GM08714 (cell line): ENCODE data around the gene SEMA4A.

Experiments
- H3K4me3 ChIP-seq: fragments of 200-500 bp; sonication (Bioruptor generic); 2 replicates; pipeline ENCODE4 v1.5.1; 2014; ENCODE audit warnings: mild to moderate bottlenecking, low read length, inconsistent platforms
- ZNF274 ChIP-seq: IDR thresholded peaks from 2 replicates; pipeline ENCODE4 v1.6.1; 2012; ENCODE audit warnings: mild to moderate bottlenecking, low read depth, low read length

Gene SEMA4A

DNA sequence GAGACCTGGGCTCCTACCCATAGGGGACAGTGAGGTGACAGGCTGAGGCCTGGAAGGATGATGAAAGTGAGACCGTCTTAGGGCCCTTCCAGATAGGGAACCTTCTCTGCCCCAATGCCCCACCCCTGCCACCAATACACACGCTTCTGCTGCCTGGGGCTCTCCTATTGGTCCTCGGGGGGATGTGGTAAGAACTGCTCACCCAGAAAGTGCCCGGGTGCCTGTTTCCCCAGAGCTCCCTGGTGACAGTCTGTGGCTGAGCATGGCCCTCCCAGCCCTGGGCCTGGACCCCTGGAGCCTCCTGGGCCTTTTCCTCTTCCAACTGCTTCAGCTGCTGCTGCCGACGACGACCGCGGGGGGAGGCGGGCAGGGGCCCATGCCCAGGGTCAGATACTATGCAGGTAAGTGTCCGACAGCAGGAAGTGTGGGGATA lies 948 bp downstream of the SEMA4A start:
- H3K4me3 ChIP-seq = peak overlapping the region; percentile 62; the same call in 1 of the 2 replicates
- TF ChIP-seq ZNF274 = no peak

DNA sequence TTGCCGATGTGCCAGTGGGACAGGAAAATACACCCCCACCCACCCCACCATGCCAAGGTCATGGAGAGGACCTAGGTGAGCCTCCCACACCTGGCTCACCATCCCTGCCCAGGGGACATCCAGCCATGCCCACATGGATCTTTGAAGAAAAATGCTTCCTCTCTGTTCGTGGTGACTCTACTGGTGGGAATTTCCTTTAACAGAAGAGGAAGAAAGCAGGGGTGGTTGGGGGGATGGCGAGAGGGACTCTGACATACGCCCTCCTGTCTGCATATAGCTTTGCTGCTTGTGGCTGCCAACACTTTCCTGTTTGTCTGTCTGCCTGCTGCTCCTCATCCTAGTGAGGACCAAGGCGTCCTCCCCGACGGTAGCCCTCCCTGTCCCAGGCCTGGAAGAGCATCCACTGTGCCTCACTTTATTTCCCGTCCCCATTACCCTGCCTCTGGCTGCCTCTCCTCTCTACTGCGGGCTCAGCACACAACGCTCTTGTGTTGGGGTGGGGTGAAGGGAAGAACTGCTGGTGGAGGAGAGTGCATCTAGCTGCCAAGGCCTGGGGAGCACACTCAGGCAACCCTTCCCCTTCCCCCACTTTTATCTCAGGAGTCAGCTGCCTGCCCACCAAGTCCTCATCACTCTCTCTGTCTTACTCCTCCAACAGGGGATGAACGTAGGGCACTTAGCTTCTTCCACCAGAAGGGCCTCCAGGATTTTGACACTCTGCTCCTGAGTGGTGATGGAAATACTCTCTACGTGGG lies 2.5 kb downstream of the SEMA4A start:
- H3K4me3 ChIP-seq = peak overlapping the region; percentile 62; the same call in 1 of the 2 replicates
- TF ChIP-seq ZNF274 = no peak

GRCh38 chr1:156157506-156157905 lies 4.1 kb downstream of the SEMA4A start:
- TF ChIP-seq ZNF274 = no peak

DNA sequence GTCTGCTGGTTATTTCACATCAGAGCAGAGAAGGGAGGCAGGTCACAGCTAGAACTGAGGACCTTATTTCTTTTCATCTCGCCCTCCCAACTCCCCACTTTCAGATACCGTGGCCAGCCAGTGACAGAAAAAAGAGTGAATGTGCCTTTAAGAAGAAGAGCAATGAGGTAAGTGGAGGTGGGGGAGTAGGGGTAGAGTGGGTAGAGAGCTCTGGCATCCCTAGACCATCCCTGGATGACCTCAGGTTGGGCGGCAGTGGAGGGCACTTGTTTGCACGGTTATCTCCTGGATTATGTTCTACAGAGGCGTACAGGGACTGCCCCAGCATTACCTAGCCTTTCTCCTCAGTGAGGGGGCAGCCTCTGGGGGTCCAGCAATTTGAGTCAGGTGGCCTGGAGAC lies 4.6 kb downstream of the SEMA4A start:
- no peak for TF ChIP-seq ZNF274
- H3K4me3 ChIP-seq = no peak overlapping the region

More at GRCh38 chr1:156157506-156157905, 4.1 kb downstream of the SEMA4A start:
- H3K4me3 ChIP-seq = no peak overlapping the region

DNA sequence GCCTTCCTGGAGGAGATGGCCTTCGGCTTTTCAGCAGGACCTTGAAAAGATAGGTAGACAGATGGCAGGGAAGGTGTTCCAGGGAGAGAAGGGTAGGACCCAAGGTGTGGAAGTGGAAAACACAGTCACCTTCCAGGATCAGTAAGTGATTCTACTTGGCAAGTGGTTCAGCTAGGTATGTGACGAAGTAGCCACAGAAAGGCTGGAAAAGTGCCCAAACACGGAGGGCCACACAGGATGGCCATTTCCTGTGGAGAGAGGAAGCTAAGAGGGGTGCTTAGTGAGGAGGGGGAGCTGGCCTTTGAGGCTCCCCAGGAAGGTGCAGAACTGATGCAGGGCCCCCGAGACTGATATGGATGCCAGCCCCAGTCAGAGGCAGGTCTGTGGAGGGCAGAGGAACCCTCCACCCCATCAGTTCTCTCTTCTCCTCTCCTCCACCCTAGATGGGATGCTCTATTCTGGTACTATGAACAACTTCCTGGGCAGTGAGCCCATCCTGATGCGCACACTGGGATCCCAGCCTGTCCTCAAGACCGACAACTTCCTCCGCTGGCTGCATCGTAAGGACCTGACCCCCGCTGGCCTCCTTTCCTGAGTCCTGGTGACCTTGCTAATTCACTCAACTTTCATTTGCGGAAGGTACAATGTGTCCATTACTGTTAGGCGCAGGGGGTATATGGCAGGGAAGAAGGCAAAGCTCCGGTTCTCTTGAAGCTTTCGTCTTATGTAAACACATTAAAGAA lies 6.8 kb downstream of the SEMA4A start:
- TF ChIP-seq ZNF274 = no peak
- H3K4me3 ChIP-seq = no peak overlapping the region

- no peak for TF ChIP-seq ZNF274
Measured at GRCh38 chr1:156160743-156161171, 7.4 kb downstream of the SEMA4A start.

GRCh38 chr1:156162430-156163037 lies 9.1 kb downstream of the SEMA4A start:
- no peak for TF ChIP-seq ZNF274

More at GRCh38 chr1:156160743-156161171, 7.4 kb downstream of the SEMA4A start:
- H3K4me3 ChIP-seq = no peak overlapping the region

DNA sequence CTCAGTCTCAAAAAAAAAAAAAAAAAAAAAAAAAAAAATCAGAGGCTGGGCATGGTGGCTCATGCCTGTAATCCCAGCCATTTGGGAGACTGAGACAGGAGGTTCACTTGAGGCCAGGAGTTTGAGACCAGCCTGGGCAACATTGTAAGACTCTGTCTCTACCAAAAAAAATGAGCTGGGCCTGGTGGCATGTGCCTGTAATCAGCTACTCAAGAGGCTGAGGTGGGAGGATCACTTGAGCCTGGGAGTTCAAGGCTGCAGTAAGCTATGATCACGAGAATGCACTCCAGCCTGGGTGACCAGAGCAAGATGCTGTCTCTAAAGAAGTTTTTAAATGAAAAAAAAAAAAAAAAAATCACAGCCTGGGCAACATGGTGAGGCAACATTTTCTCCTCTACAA lies 10.3 kb downstream of the SEMA4A start:
- H3K4me3 ChIP-seq = no peak overlapping the region
- TF ChIP-seq ZNF274 = no peak

More at GRCh38 chr1:156162430-156163037, 9.1 kb downstream of the SEMA4A start:
- no peak overlapping the region for H3K4me3 ChIP-seq

- no peak overlapping the region for H3K4me3 ChIP-seq
- TF ChIP-seq ZNF274 = no peak
Measured at GRCh38 chr1:156164125-156164831, 10.9 kb downstream of the SEMA4A start.

DNA sequence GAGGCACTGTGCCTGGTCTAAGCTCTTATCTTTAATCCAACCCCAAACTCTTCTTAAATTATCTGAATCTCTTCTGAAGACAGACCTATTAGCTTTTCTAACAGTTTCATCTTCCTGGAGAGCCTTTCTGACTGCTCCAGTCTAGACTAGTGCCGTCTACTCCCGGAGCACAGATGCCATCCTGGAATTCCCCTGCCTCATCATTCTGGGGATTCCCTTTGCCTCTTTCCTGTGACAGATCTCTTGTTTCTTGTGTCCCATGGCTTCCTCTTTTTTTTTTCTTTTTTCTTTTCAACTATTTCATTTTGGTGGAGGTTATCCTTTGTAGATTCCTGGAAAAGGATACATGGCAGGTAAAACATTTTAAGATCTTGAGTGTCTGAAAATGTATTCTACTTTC lies 11.7 kb downstream of the SEMA4A start:
- no peak overlapping the region for H3K4me3 ChIP-seq
- TF ChIP-seq ZNF274 = no peak

DNA sequence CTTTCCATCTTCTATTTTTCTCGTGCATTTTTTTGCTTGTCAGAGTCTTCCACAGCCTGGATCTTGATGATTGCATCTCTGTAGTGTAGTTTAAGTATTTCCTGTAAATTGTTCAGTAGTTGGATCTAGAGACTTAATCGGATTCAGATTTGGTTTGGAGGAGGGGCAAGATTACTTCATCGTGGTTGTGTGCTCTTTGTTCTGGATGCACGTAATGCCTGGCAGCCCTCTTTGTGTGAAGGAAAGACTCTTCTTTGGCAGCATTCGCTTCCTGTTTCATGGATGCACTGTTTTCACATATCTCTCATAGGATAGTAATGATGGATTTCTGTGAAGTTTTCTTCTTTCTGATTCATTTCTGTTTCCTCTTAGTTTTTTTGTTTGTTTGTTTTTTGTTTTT lies 14.2 kb downstream of the SEMA4A start:
- TF ChIP-seq ZNF274 = no peak

DNA sequence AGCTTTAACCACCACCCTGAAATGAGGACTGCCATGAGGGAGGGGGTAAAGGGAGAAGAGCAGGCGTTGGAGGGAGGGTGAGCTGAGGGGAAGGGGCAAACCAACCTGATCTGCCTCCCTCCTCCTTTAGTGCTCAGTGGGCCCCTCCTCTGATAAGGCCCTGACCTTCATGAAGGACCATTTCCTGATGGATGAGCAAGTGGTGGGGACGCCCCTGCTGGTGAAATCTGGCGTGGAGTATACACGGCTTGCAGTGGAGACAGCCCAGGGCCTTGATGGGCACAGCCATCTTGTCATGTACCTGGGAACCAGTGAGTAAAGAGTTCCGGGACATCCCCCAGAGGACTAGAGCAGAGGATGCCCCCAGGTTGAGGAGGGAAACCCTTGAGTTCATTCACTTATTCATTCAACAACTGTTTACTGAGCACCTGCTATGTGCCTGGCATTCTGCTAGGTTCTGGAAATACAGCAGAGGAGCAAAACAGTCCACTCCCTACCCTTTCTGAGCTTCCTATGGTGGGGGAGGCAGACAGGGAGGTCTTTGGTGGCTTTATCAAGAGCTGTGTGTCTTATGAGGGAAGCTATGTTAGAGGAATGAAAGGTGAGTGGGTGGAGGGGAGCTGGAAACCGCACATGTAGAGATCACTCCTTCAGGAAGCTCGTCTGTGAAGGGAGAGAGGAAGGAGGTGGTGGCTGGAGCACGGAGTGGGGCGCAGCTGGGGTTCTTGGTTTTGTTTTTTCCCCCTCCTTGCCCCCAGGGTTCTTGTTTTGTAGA lies 19.5 kb downstream of the SEMA4A start:
- no peak for TF ChIP-seq ZNF274
- H3K4me3 ChIP-seq = no peak overlapping the region

More for the DNA sequence above, 14.2 kb downstream of the SEMA4A start:
- H3K4me3 ChIP-seq = no peak overlapping the region

DNA sequence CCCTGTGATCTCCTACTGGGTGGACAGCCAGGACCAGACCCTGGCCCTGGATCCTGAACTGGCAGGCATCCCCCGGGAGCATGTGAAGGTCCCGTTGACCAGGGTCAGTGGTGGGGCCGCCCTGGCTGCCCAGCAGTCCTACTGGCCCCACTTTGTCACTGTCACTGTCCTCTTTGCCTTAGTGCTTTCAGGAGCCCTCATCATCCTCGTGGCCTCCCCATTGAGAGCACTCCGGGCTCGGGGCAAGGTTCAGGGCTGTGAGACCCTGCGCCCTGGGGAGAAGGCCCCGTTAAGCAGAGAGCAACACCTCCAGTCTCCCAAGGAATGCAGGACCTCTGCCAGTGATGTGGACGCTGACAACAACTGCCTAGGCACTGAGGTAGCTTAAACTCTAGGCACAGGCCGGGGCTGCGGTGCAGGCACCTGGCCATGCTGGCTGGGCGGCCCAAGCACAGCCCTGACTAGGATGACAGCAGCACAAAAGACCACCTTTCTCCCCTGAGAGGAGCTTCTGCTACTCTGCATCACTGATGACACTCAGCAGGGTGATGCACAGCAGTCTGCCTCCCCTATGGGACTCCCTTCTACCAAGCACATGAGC lies 23.3 kb downstream of the SEMA4A start:
- H3K4me3 ChIP-seq = no peak overlapping the region
- no peak for TF ChIP-seq ZNF274
